ENCODE results near the gene TTC7B. TPM values are rescaled to one million over a fixed set of nuclear protein-coding genes. Genes with fewer than 3 reads are reported as not detected.

TTC7B gene
- total RNA-seq, 2 experiments from 2014 or later = 1.2 to 1.3 TPM

- no peak for TF ChIP-seq CTCF (IDR thresholded peaks at IDR 0.05)
- Histone ChIP-seq H3K4me3 (ENCODE audit: low read length) (no peak overlapping the region), H3K36me3 (ENCODE audit: insufficient read depth, low read length) (no peaks in the 10 kb centered on the region), H3K27ac (ENCODE audit: low read depth in 1 of 2, low read length in 2 of 2) (no peak overlapping the region), H3K27me3 (ENCODE audit: control insufficient read depth in 1 of 2, insufficient read depth in 2 of 2, low read length in 2 of 2) (no peaks in the 10 kb centered on the region), H3K4me1 (ENCODE audit: insufficient read depth, low read length) (no peaks in the 10 kb centered on the region), H3K9me3 (ENCODE audit: control insufficient read depth in 1 of 2, insufficient read depth in 1 of 2, low read length in 2 of 2) (no peaks in the 10 kb centered on the region)
- no peaks in the 10 kb centered on the region for H3K36me3 Mint-ChIP-seq (ENCODE audit: low read depth)
- ChIA-PET POLR2A (no interaction called here), CTCF (no interaction called here)
- no peaks in the 10 kb centered on the region for H3K4me1 Mint-ChIP-seq (ENCODE audit: low read depth)
- H3K9me3 Mint-ChIP-seq = no peaks in the 10 kb centered on the region
- H3K4me3 Mint-ChIP-seq = no peak overlapping the region
- DNase-seq (no peak), ATAC-seq (ENCODE audit: poor library complexity) (no peak)
- intact Hi-C loops (cut with DNase I, micrococcal nuclease) = no loop called here
- H3K27me3 Mint-ChIP-seq = no peaks in the 10 kb centered on the region
- H3K27ac Mint-ChIP-seq = no peak overlapping the region
These were observed 195.6 kb downstream of the TTC7B start for GRCh38 chr14:90620568-90621077.

GRCh38 chr14:90619911-90620310, 196.3 kb downstream of the TTC7B start:
- Mint-ChIP-seq H3K27me3 (no peaks in the 10 kb centered on the region), H3K36me3 (ENCODE audit: low read depth) (no peaks in the 10 kb centered on the region), H3K4me1 (ENCODE audit: low read depth) (no peaks in the 10 kb centered on the region), H3K9me3 (no peaks in the 10 kb centered on the region), H3K27ac (no peak overlapping the region), H3K4me3 (no peak overlapping the region)
- no peak for ATAC-seq (ENCODE audit: poor library complexity)
- no peaks in the 10 kb centered on the region for H3K4me1 ChIP-seq (ENCODE audit: insufficient read depth, low read length)
- H3K36me3 ChIP-seq (ENCODE audit: insufficient read depth, low read length) = no peaks in the 10 kb centered on the region
- H3K9me3 ChIP-seq (ENCODE audit: control insufficient read depth in 1 of 2, insufficient read depth in 1 of 2, low read length in 2 of 2) = no peaks in the 10 kb centered on the region
- TF ChIP-seq CTCF (IDR thresholded peaks at IDR 0.05) = no peak
- ChIA-PET POLR2A (no interaction called here), CTCF (no interaction called here)
- no peak overlapping the region for H3K27ac ChIP-seq (ENCODE audit: low read depth in 1 of 2, low read length in 2 of 2)
- no peak for DNase-seq
- no peak overlapping the region for H3K4me3 ChIP-seq (ENCODE audit: low read length)
- no peaks in the 10 kb centered on the region for H3K27me3 ChIP-seq (ENCODE audit: control insufficient read depth in 1 of 2, insufficient read depth in 2 of 2, low read length in 2 of 2)
- intact Hi-C loops (cut with DNase I, micrococcal nuclease) = no loop called here

GRCh38 chr14:90617961-90618360, 198.3 kb downstream of the TTC7B start:
- Histone ChIP-seq H3K27ac (ENCODE audit: low read depth in 1 of 2, low read length in 2 of 2) (no peak overlapping the region), H3K4me3 (ENCODE audit: low read length) (no peak overlapping the region), H3K27me3 (ENCODE audit: control insufficient read depth in 1 of 2, insufficient read depth in 2 of 2, low read length in 2 of 2) (no peaks in the 10 kb centered on the region), H3K9me3 (ENCODE audit: control insufficient read depth in 1 of 2, insufficient read depth in 1 of 2, low read length in 2 of 2) (no peaks in the 10 kb centered on the region), H3K4me1 (ENCODE audit: insufficient read depth, low read length) (no peaks in the 10 kb centered on the region), H3K36me3 (ENCODE audit: insufficient read depth, low read length) (no peaks in the 10 kb centered on the region)
- DNase-seq (no peak), ATAC-seq (ENCODE audit: poor library complexity) (no peak)
- Mint-ChIP-seq H3K36me3 (ENCODE audit: low read depth) (no peaks in the 10 kb centered on the region), H3K4me3 (no peak overlapping the region), H3K9me3 (no peaks in the 10 kb centered on the region), H3K27me3 (no peaks in the 10 kb centered on the region), H3K27ac (no peak overlapping the region), H3K4me1 (ENCODE audit: low read depth) (no peaks in the 10 kb centered on the region)
- intact Hi-C loops (cut with DNase I, micrococcal nuclease) = no loop called here
- no peak for TF ChIP-seq CTCF (IDR thresholded peaks at IDR 0.05)
- POLR2A ChIA-PET = no interaction called here
- CTCF ChIA-PET = no interaction called here

Measured in CD4-positive, alpha-beta T cell (primary cell).